NCI-H1694 (cell line): ENCODE measurements around the gene FRAS1.

Experiments used
- DNase-seq: peaks from one replicate; lab custom pipeline; 2025; lab: John Stamatoyannopoulos, UW

FRAS1 gene

GRCh38 chr4:78100060-78100459 is 42.9 kb downstream of the FRAS1 start:
- DNase-seq, result no peak

- no peak for DNase-seq
Measured at GRCh38 chr4:78119698-78120097, 62.6 kb downstream of the FRAS1 start.

- DNase-seq, result no peak
Measured at GRCh38 chr4:78120144-78120880, 63.2 kb downstream of the FRAS1 start.

- no peak for DNase-seq
Measured at GRCh38 chr4:78121338-78121904, 64.3 kb downstream of the FRAS1 start.

GRCh38 chr4:78125834-78126331 is 68.8 kb downstream of the FRAS1 start:
- DNase-seq, result peak; percentile 68

GRCh38 chr4:78129383-78130108 is 72.4 kb downstream of the FRAS1 start:
- DNase-seq, result no peak

- DNase-seq, result no peak
Measured at GRCh38 chr4:78131403-78131802, 74.3 kb downstream of the FRAS1 start.

GRCh38 chr4:78136109-78137081 is 79.3 kb downstream of the FRAS1 start:
- no peak for DNase-seq

GRCh38 chr4:78137532-78137931 is 80.4 kb downstream of the FRAS1 start:
- no peak for DNase-seq

GRCh38 chr4:78138252-78138651 is 81.1 kb downstream of the FRAS1 start:
- no peak for DNase-seq

GRCh38 chr4:78143634-78144033 is 86.5 kb downstream of the FRAS1 start:
- DNase-seq, result no peak

GRCh38 chr4:78145008-78145407 is 87.9 kb downstream of the FRAS1 start:
- no peak for DNase-seq

- no peak for DNase-seq
Measured at GRCh38 chr4:78145622-78146021, 88.5 kb downstream of the FRAS1 start.

- no peak for DNase-seq
Measured at GRCh38 chr4:78149751-78150542, 92.8 kb downstream of the FRAS1 start.

- no peak for DNase-seq
Measured at GRCh38 chr4:78150543-78150864, 93.4 kb downstream of the FRAS1 start.

GRCh38 chr4:78152795-78153194 is 95.7 kb downstream of the FRAS1 start:
- DNase-seq, result no peak

- DNase-seq, result no peak
Measured at GRCh38 chr4:78154972-78155590, 98.0 kb downstream of the FRAS1 start.

GRCh38 chr4:78155616-78156105 is 98.5 kb downstream of the FRAS1 start:
- no peak for DNase-seq

GRCh38 chr4:78156520-78156919 is 99.4 kb downstream of the FRAS1 start:
- no peak for DNase-seq

- no peak for DNase-seq
Measured at GRCh38 chr4:78162342-78162741, 105.2 kb downstream of the FRAS1 start.

- DNase-seq, result no peak
Measured at GRCh38 chr4:78162821-78163220, 105.7 kb downstream of the FRAS1 start.
